HG02798 (cell line): ENCODE results near the gene PSMA8.
A peak's percentile ranks its signal among the peaks of the same experiment; 100 is the strongest.
"Not testable (repeated sequence)": the region's sequence is repeated elsewhere in the genome, so short reads cannot be mapped to it uniquely, and the experiment has no call there.

Source experiments
- ATAC-seq: cut with Tn5 transposase; IDR thresholded peaks from one replicate; pipeline ENCODE4 v1.9.1; 2021; ENCODE audit warnings: mild to moderate bottlenecking; ENCODE audit not compliant: unreplicated experiment, poor library complexity

The PSMA8 gene

DNA sequence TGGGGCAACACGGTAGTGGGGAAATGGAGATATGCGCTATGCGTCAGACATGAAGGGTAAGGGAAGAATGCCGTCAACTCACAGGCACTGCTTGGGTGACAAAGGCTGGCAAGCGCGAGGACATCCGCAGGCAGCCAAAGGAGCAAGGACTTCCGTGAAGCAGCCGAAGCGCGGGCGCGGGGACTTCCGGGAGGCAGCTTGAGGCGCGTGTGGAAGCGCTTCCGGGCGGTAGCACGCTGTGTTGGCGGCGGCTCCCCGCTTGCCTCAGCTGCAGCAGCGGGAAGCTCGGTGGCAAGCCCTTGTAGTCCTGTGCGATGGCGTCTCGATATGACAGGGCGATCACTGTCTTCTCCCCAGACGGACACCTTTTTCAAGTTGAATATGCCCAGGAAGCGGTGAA is at the start of gene PSMA8:
Gene PSMA8 (plus strand): TSS at position 218 of the 400 bp plus-strand sequence. CDS start 97 bp downstream, at position 315.
- peak; percentile 79 for ATAC-seq

DNA sequence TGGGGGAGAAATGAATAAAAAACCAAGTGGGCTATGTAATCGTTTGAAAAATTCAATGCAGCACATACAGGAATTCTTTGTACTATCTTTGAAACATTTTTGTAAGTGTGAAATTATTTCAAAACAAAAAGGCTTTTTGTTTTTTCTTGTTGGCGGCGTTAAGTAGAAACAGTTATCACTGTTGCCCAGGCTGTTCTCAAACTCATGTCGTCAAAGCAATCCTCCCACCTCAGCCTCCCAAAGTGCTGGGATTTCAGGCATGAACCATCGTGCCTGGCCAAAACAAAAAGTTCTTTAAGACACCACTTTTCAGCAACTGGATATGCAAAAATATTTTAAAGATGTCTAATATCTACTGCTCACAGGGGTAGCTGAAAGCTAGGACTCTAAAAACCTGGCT is 48.6 kb upstream of the PSMA8 start:
- no peak for ATAC-seq

DNA sequence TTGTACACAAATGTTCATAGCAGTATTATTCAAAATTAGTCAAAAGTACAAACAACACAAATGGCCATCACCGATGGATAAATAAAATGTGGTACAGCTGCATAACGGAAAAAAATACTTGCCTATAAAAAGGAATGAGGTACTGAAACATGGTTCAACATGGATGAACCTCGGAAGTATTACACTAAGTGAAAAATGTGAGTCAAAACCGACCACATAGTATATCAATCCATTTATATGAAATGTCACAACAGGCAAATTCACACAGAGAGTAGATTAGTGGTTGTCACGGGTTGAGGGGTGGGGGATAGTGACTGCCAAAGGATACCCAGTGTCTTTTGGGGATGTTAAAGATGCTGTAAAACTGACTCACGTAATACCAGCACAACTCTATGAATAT is 46.7 kb upstream of the PSMA8 start:
- no peak for ATAC-seq

DNA sequence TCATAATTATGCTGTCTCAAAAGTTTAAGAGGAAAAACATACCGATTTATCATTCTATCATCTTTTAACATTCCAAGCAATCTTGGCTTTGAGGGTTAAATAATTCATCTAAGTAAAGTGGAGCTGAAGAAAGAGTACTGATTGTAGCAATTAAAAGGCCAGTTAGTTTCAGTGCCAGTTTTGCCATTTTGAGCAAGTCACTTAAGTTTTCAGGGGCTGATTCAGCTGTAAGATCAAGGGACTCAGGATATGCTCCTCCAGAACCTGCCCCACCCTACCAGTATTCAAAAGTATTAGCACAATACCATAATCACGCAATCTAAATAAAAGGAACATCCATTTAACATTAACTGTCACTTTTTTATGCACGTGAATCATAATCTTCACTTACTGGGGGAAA is 45.2 kb upstream of the PSMA8 start:
- no peak for ATAC-seq

DNA sequence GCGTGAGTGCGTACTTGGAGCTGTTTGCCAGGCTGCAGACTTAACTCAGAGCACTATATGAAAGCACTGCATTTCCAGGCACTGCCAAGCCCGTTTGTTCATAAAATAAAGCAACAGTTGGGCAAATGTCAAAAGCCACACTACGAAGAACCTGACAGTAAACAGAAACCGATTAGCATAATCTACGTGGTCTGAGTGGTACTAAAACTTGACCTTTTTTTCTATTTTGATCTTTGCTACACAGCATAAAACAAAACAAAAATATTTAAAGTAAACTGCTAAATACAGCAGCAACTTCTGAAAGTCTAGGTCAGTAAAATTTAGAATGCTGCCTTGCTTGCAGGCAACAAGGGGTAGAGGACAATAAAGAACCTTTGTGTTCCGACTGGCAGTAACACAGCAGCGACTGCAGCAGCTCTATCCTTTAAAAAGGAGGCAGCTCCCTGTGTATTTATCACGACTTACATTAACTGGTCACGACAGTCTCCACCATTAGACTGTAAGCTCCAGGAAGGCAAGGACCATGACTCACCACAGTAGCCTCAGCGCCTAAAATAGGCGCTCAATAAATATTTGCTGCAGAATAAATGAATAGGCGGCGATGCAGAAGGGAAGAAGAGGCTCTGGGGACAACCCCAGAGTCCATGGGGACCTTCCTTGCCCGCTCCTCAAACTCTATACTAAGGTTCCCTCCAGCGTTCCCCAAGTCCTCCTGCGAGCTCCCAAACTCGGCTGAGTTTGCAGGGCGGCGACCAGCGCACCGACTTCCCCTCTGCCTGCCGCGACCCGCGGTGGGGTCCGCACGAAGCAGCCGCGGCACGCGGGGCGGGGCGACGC is 44.2 kb upstream of the PSMA8 start:
- peak; percentile 4 for ATAC-seq

DNA sequence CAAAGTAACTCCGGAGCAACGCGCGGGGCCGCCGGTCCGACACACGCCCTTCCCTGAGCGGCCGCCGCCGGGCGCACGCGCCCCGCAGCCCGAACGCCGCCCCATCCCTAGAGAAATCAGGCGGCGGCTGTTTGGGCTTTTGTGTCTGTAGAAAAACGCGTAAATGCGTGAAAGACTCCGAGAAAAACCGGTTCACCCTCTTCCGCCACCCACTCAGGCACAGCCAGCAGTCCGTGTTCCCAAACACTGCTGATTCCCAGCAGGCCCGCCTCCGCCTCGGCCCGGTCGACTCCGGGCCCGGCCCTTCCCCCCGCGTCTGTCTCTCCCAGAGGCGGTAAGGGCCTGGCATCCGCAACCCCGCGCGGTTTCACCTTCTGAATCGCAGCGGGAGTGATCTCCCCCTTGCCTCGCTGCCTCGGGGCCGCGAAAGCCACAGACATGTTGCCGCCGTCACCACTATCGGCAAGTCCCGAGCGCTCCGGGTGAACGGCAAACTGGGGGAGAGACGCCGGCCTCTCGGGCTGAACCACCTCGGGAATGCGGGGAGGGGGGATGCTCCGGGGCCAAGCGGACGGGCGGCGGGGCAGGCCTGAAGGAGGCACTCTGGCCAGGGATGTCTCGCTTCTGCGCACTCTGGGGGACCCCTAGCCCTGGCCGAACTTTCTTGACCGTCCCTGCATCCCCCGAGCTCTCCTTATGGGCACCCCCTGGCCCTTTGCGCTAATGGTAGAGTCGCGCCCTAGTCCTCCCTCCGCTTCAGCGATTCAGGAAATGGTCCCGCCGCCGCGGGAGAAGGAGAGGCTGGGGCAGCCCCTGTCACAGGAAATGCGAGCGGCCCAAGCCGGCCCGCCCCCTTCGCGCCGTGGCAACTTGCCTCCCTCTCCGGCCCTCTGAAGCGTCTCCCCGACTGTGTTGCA is 43.3 kb upstream of the PSMA8 start, which contains the start of gene SS18:
Gene SS18 (minus strand): TSS at position 484 of the 917 bp plus-strand sequence. CDS start 44 bp downstream, at position 440.
- ATAC-seq: peak; percentile 82

DNA sequence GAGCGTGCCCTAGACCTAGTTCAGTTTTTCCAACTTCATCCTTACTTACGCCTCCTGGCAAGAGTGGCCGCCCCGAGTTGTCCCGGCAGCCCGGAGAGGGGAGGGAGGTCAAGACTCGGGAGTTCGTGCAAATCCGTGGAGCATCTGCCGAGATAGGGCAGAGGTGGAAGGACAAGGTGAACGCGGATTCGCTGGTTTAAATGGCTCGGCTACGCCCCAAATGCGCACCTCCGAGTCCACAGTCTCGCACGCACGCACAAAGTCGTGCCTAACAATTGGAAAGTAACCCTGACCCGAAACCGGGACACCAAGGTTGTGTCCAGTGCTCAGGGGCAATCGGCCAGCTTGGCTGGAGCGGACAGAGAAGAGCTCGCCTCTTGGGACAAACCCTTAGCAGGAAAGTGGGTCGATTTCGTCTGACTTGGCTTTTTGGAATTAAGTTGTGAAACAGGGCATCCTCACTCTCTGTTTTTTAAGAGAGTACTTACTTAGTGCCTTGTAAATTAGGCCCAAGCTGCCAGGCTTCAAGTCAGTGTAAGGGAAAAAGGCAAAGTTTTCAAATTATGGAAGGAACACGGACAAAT is 42.5 kb upstream of the PSMA8 start:
- ATAC-seq: peak; percentile 53

DNA sequence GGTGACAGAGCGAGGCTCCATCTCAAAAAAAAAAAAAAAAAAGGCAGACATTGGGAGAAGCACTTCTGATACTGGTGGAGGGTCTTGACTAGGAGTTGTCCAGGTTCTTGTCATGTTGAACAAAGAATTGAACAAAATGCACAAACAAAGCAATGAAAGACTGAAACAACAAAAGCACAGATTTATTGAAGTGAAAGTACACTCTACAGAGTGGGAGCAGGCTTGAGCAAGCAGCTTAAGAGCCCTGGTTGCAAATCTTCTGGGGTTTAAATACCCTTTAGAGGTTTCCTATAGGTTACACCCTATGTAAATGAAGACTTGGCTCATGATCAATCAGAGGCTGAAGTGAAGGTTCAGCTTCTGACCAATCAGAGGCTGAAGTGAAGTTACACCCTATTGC is 36.8 kb upstream of the PSMA8 start:
- no peak for ATAC-seq

DNA sequence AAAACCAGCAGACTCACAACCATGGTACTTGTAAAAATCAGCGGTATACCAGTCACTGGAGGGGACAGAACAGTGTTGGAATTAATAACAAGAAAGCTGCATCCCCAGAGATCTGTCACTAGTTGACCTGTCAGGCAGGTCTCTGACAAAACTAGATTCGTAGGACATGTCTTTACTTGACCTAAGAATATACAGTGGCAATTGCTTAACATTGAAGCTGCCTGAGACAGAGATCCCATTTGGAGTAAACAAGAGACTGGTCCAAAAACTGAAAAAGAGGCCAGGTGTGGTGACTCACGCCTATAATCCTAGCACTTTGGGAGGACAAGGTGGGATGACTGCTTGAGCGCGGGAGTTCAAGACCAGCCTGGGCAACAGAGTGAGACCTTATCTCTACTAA is 36.1 kb upstream of the PSMA8 start:
- ATAC-seq: no peak

DNA sequence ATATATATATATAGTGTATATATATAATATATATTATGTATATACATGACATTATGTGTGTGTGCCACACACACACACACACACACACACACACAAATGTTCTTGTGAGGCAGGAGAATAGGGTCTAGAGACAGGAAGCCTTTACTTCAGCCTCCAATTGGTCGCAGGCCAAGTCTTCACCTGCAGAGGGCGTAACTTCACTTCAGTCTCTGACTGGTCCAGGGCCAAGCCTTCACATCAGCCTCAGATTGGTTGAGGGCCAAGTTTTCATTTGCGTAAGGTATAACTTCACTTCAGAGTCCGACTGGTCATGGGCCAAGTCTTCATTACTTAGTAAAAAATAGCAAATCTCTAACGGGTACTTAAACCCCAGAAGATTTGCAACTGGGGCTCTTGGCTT is 30.1 kb upstream of the PSMA8 start:
- no peak for ATAC-seq

DNA sequence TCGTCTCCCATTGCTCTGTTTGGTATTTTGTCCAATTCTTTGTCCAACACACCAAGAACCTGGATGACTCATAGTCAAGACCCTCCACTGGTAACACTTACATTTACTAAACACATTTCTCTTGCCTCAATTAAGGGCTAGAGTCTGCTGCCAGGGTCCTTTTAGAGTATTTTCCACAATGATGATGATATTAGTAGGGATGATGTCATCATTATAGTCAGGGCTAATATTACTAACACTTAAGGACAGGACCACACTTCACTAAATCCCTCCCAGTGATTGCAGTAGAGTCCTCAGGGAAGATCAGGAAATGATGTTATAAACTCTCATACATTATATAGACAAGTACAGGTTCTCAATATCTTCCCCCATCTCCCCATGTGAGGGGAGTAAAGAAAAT is 29.6 kb upstream of the PSMA8 start:
- no peak for ATAC-seq

DNA sequence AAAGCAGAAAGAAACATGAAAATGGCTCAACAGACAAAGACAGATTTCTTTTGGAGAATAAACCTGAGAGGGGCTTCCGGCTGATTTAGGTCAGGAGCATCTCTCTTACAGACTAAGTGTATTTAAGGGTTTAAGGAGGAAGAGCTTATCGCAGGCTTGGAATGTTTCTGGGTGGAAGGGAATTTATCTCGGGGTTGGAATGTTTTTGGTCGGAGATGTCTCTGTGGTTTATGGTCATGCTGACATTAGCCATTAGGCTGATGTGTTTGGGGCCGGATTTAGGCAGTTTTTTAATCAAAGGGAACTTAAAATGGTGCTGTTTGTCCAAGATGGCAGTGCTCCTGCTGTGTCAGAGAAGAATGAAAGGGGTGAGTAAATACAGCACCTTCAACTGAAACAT is 14.4 kb upstream of the PSMA8 start:
- no peak for ATAC-seq

DNA sequence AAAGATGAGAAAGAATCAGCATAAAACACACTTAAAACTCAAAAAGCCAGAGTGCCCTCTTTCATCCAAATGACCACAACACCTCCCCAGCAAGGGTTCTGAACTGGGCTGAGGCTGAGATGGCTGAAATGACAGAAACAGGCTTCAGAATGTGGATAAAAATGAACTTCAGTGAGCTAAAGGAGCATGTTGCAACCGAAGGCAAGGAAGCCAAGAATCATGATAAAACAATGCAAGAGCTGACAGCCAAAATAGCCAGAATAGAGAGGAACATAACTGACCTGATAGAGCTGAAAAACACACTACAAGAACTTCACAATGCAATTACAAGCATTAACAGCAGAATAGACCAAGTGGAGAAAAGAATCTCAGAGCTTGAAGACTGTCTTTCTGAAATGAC is 12.2 kb upstream of the PSMA8 start:
- ATAC-seq: no peak

DNA sequence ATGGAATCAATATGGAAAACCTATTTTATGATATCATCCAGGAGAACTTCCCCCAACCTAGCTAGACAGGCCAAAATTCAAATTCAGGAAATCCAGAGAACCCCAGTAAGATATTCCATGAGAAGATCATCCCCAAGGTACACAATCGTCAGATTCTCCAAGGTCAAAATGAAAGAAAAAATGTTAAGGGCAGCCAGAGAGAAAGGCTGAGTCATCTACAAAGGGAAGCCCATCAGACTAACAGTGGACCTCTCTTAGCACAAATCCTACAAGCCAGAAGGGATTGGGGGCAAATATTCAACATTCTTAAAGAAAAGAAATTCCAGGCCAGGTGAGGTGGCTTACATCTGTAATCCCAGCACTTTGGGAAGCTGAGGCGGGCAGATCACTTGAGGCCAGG is 11.7 kb upstream of the PSMA8 start:
- ATAC-seq: not testable (repeated sequence)

DNA sequence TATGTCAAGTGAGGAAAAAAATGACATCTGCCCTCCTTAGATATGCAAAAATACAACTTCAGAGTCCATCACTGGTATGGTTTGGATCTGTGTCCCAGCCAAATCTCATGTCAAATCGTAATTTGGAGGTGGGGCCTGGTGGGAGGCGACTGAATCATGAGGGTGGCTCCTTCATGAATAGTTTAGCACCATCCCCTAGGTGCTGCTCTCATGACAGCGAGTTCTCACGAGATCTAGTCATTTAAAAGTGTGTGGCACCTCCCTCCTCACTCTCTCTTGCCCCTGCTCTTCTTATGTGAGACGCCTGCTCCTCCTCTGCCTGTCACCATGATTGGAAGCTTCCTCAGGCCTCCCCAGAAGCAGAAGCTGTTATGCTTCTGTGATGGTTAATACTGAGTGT is 5.9 kb upstream of the PSMA8 start:
- ATAC-seq: no peak

DNA sequence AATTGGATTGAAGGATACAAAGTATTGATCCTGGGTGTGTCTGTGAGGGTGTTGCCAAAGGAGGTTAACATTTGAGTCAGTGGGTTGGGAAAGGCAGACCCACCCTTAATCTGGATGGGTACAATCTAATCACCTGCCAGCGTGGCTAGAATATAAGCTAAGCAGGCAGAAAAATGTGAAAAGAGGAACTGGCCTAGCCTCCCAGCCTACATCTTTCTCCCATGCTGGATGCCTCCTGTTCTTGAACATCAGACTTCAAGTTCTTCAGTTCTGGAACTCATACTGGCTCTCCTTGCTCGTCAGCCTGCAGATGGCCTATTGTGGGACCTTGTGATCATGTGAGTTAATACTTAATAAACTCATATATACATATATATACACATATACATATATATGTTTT is 5.5 kb upstream of the PSMA8 start:
- not testable (repeated sequence) for ATAC-seq

DNA sequence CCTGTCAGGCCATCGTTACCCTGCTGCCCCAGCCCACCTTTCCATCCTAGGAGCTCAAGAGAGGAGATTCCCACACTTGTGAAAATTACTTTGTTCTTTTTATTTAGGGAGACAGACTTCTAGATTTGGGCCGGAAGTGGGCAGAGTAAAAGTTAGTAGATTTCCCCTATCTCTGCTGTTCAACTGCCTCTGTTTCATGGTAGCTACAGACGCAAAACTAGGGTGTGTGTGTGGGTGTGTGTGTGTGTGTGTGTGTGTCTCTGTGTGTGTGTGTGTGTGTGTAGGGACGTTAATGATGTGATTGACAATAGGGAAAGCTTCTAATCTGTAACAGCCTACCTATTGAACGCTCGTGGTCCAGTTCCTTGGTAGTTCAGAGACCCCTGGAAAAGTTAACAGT is 438 bp downstream of the PSMA8 start:
- ATAC-seq: peak; percentile 22

DNA sequence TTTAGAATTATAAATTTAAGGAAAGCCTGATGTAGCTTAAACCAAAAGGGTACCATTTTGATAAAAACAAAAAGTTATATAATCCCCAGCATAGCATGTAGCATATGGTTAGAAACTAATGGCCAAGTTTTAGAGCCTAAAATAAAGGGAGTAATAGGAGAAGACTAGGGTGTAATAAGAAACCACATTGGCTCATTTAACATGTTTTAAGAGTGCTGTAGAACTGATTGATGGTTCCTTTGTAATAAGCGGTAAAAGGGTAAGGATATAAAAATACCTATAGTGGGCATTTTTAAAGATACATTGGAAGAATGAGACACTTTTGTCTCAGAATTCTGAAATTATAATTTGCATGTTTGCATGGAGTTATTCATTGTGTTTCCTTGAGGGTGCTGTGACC is 1.9 kb downstream of the PSMA8 start:
- ATAC-seq: no peak

DNA sequence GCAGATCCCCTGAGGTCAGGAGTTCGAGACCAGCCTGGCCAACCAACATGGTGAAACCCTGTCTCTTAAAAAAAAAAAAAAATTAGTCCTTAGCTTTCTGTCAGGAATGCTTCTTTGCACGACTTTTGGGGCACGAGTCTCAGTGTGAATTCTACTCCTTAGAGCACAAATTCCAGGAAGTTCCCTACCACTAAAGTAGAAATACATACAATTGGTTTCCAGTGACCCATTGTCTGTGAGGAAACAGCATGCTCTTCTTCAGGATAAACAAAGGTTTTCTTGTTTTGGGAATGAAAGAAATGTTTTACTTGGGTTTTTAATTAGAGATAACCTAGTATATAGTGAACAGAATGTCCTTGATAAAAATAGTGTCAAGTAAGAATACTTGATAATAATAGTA is 23.7 kb downstream of the PSMA8 start:
- ATAC-seq: no peak

DNA sequence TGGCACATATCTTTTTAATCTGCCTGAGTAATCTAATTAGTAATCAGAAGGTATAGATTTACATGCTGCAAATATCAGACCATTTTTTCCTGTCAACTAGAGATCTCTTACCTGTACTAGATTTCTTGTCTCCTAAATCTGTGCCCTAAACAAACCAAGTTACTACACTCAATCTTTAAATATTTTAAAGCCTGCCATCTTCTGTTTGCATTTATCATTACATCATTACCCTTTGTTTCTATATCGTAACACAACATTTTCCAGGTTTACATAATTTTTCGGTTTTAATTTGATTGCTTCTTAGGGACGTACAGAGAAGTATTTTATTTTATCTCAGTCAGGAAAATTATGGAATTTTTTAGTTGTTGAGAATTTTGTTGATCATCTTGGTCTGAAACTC is 25.7 kb downstream of the PSMA8 start:
- ATAC-seq: no peak

DNA sequence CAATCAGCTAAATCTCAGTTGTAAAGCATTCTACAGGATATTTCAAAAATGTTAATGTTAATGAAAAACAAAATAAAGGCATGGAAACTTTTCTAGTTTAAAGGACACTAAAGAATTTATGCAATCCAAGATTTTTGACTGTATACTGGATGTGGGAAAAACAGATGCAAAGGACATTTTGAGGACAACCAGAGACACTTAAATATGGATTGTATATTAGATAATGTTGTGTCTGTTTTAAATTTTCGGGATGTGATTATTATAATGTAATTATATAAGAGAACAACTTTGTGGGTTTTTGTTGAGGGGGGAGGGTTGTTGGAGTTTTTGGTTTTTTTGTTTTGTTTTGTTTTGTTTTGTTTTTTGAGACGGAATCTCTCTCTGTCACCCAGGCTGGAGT is 30.9 kb downstream of the PSMA8 start:
- no peak for ATAC-seq
